ENCODE measurements around the gene SFR1. TPM values are rescaled to one million over a fixed set of nuclear protein-coding genes. Genes with fewer than 3 reads are reported as not detected.
A peak's percentile ranks its signal among the peaks of the same experiment; 100 is the strongest.

The SFR1 gene
- total RNA-seq, 1 experiment from 2014 or later = 8.7 TPM

DNA sequence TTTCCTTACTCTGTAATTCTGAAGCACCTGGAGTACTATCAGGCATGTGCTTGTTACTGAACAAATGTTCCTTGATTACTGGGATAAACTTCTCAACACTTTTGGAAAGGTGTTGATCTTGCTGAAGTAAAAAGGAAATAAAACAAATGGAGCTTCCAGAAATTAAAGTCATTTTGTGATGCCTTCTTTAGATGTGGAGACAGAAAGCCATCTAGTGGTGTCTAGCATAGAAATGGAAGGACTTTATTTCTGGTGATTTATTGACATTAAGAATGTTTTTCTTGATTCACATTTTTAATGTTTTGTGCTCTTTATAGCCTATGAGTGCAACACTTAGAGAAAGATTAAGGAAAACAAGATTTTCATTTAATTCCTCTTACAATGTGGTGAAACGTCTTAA lies 1.4 kb downstream of the SFR1 start:
- Mint-ChIP-seq H3K27ac (ENCODE audit: unreplicated experiment) (no peak overlapping the region), H3K27me3 (ENCODE audit: insufficient read depth, unreplicated experiment) (no peaks in the 10 kb centered on the region), H3K4me1 (ENCODE audit: low read depth, unreplicated experiment) (no peaks in the 10 kb centered on the region), H3K4me3 (ENCODE audit: unreplicated experiment) (peak overlapping the region; percentile 79), H3K9me3 (ENCODE audit: unreplicated experiment) (no peaks in the 10 kb centered on the region), H3K36me3 (ENCODE audit: insufficient read depth, unreplicated experiment) (no peaks in the 10 kb centered on the region)
- no peak overlapping the region for H3K4me3 ChIP-seq (ENCODE audit: low read depth, low read length)
- no peaks in the 10 kb centered on the region for H3K9me3 ChIP-seq
- ChIA-PET CTCF (no interaction called here), POLR2A (no interaction called here)
- intact Hi-C loops (cut with micrococcal nuclease; ENCODE audit: unreplicated experiment) = loop anchor here (5.0 kb wide), 3 partner anchors 56 to 141 kb away; no protein-coding TSS in a partner anchor
- no peaks in the 10 kb centered on the region; the same call in 1 of the 2 replicates for H3K36me3 ChIP-seq (ENCODE audit: control insufficient read depth, insufficient read depth, low read length)
- no peaks in the 10 kb centered on the region for H3K27me3 ChIP-seq (replicated peaks; ENCODE audit: control insufficient read depth, insufficient read depth, low read length)
- no TSS peak for BruUV-seq (replicated peaks)
- peaks cover 13% of the 10 kb centered on the region; the same call in 1 of the 2 replicates for H3K4me1 ChIP-seq
- no peak for DNase-seq
- TF ChIP-seq, protein P1, sequence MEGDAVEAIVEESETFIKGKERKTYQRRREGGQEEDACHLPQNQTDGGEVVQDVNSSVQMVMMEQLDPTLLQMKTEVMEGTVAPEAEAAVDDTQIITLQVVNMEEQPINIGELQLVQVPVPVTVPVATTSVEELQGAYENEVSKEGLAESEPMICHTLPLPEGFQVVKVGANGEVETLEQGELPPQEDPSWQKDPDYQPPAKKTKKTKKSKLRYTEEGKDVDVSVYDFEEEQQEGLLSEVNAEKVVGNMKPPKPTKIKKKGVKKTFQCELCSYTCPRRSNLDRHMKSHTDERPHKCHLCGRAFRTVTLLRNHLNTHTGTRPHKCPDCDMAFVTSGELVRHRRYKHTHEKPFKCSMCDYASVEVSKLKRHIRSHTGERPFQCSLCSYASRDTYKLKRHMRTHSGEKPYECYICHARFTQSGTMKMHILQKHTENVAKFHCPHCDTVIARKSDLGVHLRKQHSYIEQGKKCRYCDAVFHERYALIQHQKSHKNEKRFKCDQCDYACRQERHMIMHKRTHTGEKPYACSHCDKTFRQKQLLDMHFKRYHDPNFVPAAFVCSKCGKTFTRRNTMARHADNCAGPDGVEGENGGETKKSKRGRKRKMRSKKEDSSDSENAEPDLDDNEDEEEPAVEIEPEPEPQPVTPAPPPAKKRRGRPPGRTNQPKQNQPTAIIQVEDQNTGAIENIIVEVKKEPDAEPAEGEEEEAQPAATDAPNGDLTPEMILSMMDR (IDR thresholded peaks at IDR 0.05; ENCODE audit: insufficient read depth in 1 of 2, low read depth in 1 of 2, low read length in 1 of 2, severe bottlenecking in 1 of 2, unreplicated experiment in 1 of 2) = no peak

DNA sequence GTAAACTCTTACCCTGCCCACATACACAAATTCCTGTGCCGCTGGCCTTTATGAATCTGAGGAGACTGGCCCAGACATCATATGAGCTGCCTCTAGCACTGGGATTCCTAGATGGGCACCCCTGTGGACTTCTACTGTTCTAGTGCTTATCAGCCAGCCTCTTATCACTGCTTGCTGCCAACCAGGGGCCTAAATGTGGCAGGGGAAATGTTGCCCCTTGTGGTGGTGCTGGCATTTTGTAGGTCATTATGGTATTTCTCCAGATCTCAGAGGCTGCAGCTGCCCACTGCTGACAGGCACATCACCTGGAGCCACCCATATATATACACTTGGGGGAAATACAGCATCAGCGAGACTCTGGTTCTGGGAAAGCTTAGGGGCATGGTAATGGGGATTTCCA lies 5.4 kb downstream of the SFR1 start:
- POLR2A ChIA-PET = no interaction called here
- H3K4me3 Mint-ChIP-seq (ENCODE audit: unreplicated experiment) = no peak overlapping the region
- H3K27me3 Mint-ChIP-seq (ENCODE audit: insufficient read depth, unreplicated experiment) = no peaks in the 10 kb centered on the region

DNA sequence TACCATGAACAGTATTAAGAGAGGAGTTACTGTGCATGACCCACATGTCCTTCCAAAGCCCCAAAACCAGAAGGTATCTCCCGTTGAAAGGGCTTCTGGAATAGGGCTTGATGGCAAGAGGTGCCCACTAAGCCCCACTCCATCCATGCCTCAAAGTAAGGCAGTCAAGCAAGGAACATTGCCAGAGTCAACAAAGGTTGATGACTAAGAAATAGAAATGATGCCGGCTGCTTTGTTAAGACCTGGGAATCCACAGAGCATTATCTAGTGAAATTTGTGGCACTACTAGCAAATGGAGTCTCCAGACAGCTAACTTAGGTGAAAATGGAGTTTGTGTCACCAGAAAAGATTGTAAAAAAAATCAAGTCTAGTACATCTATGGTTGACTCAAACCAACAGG lies 6.2 kb downstream of the SFR1 start:
- CTCF ChIA-PET = no interaction called here
- TF ChIP-seq, protein P1 (IDR thresholded peaks at IDR 0.05; ENCODE audit: insufficient read depth in 1 of 2, low read depth in 1 of 2, low read length in 1 of 2, severe bottlenecking in 1 of 2, unreplicated experiment in 1 of 2) = no peak
- H3K27me3 ChIP-seq (replicated peaks; ENCODE audit: control insufficient read depth, insufficient read depth, low read length) = no peaks in the 10 kb centered on the region
- H3K4me3 ChIP-seq (ENCODE audit: low read depth, low read length) = no peak overlapping the region
- Mint-ChIP-seq H3K4me3 (ENCODE audit: unreplicated experiment) (no peak overlapping the region), H3K27me3 (ENCODE audit: insufficient read depth, unreplicated experiment) (peaks cover 4% of the 10 kb centered on the region), H3K9me3 (ENCODE audit: unreplicated experiment) (no peaks in the 10 kb centered on the region), H3K4me1 (ENCODE audit: low read depth, unreplicated experiment) (no peaks in the 10 kb centered on the region), H3K36me3 (ENCODE audit: insufficient read depth, unreplicated experiment) (no peaks in the 10 kb centered on the region), H3K27ac (ENCODE audit: unreplicated experiment) (no peak overlapping the region)
- intact Hi-C loops (cut with micrococcal nuclease; ENCODE audit: unreplicated experiment) = no loop called here
- DNase-seq = no peak
- POLR2A ChIA-PET = no interaction called here
- 0 out of 2 replicates have a peak, but pooled peaks cover 1% of the 10 kb centered on the region for H3K4me1 ChIP-seq
- no peaks in the 10 kb centered on the region for H3K9me3 ChIP-seq
- BruUV-seq (replicated peaks) = no TSS peak
- H3K36me3 ChIP-seq (ENCODE audit: control insufficient read depth, insufficient read depth, low read length) = no peaks in the 10 kb centered on the region; the same call in 1 of the 2 replicates

More for the DNA sequence above, 5.4 kb downstream of the SFR1 start:
- Mint-ChIP-seq H3K36me3 (ENCODE audit: insufficient read depth, unreplicated experiment) (no peaks in the 10 kb centered on the region), H3K9me3 (ENCODE audit: unreplicated experiment) (no peaks in the 10 kb centered on the region), H3K4me1 (ENCODE audit: low read depth, unreplicated experiment) (no peaks in the 10 kb centered on the region), H3K27ac (ENCODE audit: unreplicated experiment) (no peak overlapping the region)
- no peaks in the 10 kb centered on the region for H3K27me3 ChIP-seq (replicated peaks; ENCODE audit: control insufficient read depth, insufficient read depth, low read length)
- H3K9me3 ChIP-seq = no peaks in the 10 kb centered on the region
- H3K4me3 ChIP-seq (ENCODE audit: low read depth, low read length) = no peak overlapping the region
- CTCF ChIA-PET = no interaction called here
- H3K4me1 ChIP-seq = 0 out of 2 replicates have a peak, but pooled peaks cover 3% of the 10 kb centered on the region
- TF ChIP-seq, protein P1 (IDR thresholded peaks at IDR 0.05; ENCODE audit: insufficient read depth in 1 of 2, low read depth in 1 of 2, low read length in 1 of 2, severe bottlenecking in 1 of 2, unreplicated experiment in 1 of 2) = peak in 1 of 2 experiments; percentile 27
- intact Hi-C loops (cut with micrococcal nuclease; ENCODE audit: unreplicated experiment) = no loop called here
- DNase-seq = peak in 1 of 2 experiments; percentile 13
- no TSS peak for BruUV-seq (replicated peaks)
- no peaks in the 10 kb centered on the region; the same call in 1 of the 2 replicates for H3K36me3 ChIP-seq (ENCODE audit: control insufficient read depth, insufficient read depth, low read length)

Data from Caco-2 (cell line).